Measurements from ENCODE around the gene LPCAT1. TPM values are rescaled to one million over a fixed set of nuclear protein-coding genes. Genes with fewer than 3 reads are reported as not detected.

The LPCAT1 gene
- total and polyA plus RNA-seq, 2 experiments from 2014 or later = 44.1 to 56.0 TPM

- Histone ChIP-seq H3K4me2 (no peak overlapping the region), H3K27ac (no peak overlapping the region), H3K36me3 (replicated peaks; ENCODE audit: insufficient read depth, low read depth) (no peaks in the 10 kb centered on the region), H3K9me2 (replicated peaks; ENCODE audit: insufficient read depth) (no peaks in the 10 kb centered on the region), H4K20me1 (ENCODE audit: insufficient read depth, poor library complexity, severe bottlenecking) (no peaks in the 10 kb centered on the region), H3K27me3 (no peaks in the 10 kb centered on the region), H3K9me3 (ENCODE audit: low read depth) (no peaks in the 10 kb centered on the region), H3K79me2 (no peaks in the 10 kb centered on the region), H3K4me3 (no peak overlapping the region), H2AFZ (no peak overlapping the region), H3K4me1 (ENCODE audit: insufficient read depth) (no peaks in the 10 kb centered on the region)
- DNase-seq (ENCODE audit: low spot score) = no peak
- TF ChIP-seq CTCF (IDR thresholded peaks at IDR 0.05; ENCODE audit: poor library complexity) (no peak), EZH2 (IDR thresholded peaks at IDR 0.05; ENCODE audit: borderline replicate concordance) (no peak), EZH2phosphoT487 (IDR thresholded peaks at IDR 0.05; ENCODE audit: low read depth, severe bottlenecking, unreplicated experiment) (no peak)
- WGBS (ENCODE audit: low lambda C conversion rate, missing lambda C conversion rate) = 85% methylated on average over 16 of the region's 16 CpGs
These were observed 25.8 kb upstream of the LPCAT1 start for GRCh38 chr5:1549475-1550030.

- H3K27ac ChIP-seq = no peak overlapping the region
- 77% methylated on average over 32 of the region's 33 CpGs for WGBS (ENCODE audit: low lambda C conversion rate, missing lambda C conversion rate)
- no peaks in the 10 kb centered on the region for H3K27me3 ChIP-seq
- no peaks in the 10 kb centered on the region for H3K9me2 ChIP-seq (replicated peaks; ENCODE audit: insufficient read depth)
- H3K9me3 ChIP-seq (ENCODE audit: low read depth) = no peaks in the 10 kb centered on the region
- no peaks in the 10 kb centered on the region for H4K20me1 ChIP-seq (ENCODE audit: insufficient read depth, poor library complexity, severe bottlenecking)
- no peak for TF ChIP-seq CTCF (IDR thresholded peaks at IDR 0.05; ENCODE audit: poor library complexity)
- no peak for TF ChIP-seq EZH2 (IDR thresholded peaks at IDR 0.05; ENCODE audit: borderline replicate concordance)
- TF ChIP-seq EZH2phosphoT487 (IDR thresholded peaks at IDR 0.05; ENCODE audit: low read depth, severe bottlenecking, unreplicated experiment) = no peak
- H3K4me3 ChIP-seq = no peak overlapping the region
- DNase-seq (ENCODE audit: low spot score) = no peak
- no peaks in the 10 kb centered on the region for H3K79me2 ChIP-seq
- no peak overlapping the region for H2AFZ ChIP-seq
- no peak overlapping the region for H3K4me2 ChIP-seq
- H3K4me1 ChIP-seq (ENCODE audit: insufficient read depth) = no peaks in the 10 kb centered on the region
- H3K36me3 ChIP-seq (replicated peaks; ENCODE audit: insufficient read depth, low read depth) = no peaks in the 10 kb centered on the region
These were observed 25.1 kb upstream of the LPCAT1 start for GRCh38 chr5:1548702-1549474.

GRCh38 chr5:1547655-1548054 lies 23.9 kb upstream of the LPCAT1 start:
- WGBS (ENCODE audit: low lambda C conversion rate, missing lambda C conversion rate) = 93% methylated on average over 6 of the region's 6 CpGs
- Histone ChIP-seq H3K79me2 (no peaks in the 10 kb centered on the region), H3K4me2 (no peak overlapping the region), H3K9me2 (replicated peaks; ENCODE audit: insufficient read depth) (no peaks in the 10 kb centered on the region), H3K4me1 (ENCODE audit: insufficient read depth) (no peaks in the 10 kb centered on the region), H2AFZ (no peak overlapping the region), H3K4me3 (no peak overlapping the region), H3K27ac (no peak overlapping the region), H3K27me3 (no peaks in the 10 kb centered on the region), H4K20me1 (ENCODE audit: insufficient read depth, poor library complexity, severe bottlenecking) (no peaks in the 10 kb centered on the region), H3K9me3 (ENCODE audit: low read depth) (no peaks in the 10 kb centered on the region), H3K36me3 (replicated peaks; ENCODE audit: insufficient read depth, low read depth) (no peaks in the 10 kb centered on the region)
- no peak for DNase-seq (ENCODE audit: low spot score)
- TF ChIP-seq CTCF (IDR thresholded peaks at IDR 0.05; ENCODE audit: poor library complexity) (no peak), EZH2 (IDR thresholded peaks at IDR 0.05; ENCODE audit: borderline replicate concordance) (no peak), EZH2phosphoT487 (IDR thresholded peaks at IDR 0.05; ENCODE audit: low read depth, severe bottlenecking, unreplicated experiment) (no peak)
